ENCODE results near the gene EPN2. TPM values are rescaled to one million over a fixed set of nuclear protein-coding genes. Genes with fewer than 3 reads are reported as not detected.

Gene EPN2
- total RNA-seq, 4 donors from 2014 or later = 25.6 to 145 (median 84.1) TPM

DNA sequence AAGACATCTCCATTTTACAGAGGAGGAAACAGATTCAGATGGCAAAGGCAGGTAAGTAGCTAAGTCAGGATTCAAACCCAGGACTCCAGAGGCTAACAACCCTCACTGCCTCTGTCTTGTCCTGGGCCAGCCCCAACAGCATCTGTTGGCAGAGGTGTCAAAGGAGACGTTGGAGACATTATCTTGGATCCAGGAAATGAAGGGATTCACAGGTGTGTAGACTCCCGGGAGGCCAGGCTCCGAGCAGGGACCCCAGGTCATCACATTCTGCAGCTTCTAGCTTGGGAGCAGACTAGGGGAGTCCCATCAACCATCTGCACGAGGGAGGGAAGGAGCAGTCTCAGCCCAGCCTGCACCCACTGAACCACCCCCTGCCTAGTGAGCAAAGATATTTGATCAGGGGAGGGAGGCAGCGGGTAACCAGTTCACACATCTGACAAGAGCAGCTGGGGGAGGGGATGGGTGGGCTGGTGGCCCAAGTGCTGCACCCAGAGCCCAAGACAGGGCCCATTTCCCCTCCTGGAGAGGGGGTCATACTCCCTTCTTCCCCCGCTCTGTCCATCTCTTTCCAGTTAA is 126.4 kb downstream of the EPN2 start:
- TF ChIP-seq POLR2A (IDR thresholded peaks at IDR 0.05) = no peak
- TF ChIP-seq, protein P1, sequence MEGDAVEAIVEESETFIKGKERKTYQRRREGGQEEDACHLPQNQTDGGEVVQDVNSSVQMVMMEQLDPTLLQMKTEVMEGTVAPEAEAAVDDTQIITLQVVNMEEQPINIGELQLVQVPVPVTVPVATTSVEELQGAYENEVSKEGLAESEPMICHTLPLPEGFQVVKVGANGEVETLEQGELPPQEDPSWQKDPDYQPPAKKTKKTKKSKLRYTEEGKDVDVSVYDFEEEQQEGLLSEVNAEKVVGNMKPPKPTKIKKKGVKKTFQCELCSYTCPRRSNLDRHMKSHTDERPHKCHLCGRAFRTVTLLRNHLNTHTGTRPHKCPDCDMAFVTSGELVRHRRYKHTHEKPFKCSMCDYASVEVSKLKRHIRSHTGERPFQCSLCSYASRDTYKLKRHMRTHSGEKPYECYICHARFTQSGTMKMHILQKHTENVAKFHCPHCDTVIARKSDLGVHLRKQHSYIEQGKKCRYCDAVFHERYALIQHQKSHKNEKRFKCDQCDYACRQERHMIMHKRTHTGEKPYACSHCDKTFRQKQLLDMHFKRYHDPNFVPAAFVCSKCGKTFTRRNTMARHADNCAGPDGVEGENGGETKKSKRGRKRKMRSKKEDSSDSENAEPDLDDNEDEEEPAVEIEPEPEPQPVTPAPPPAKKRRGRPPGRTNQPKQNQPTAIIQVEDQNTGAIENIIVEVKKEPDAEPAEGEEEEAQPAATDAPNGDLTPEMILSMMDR (IDR thresholded peaks at IDR 0.05) = no peak
- H3K27me3 ChIP-seq = no peaks in the 10 kb centered on the region
- no peaks in the 10 kb centered on the region for H3K4me1 ChIP-seq
- H3K9me3 ChIP-seq = no peaks in the 10 kb centered on the region
- H3K27ac ChIP-seq = peak overlapping the region in 1 of 2 donors; percentile 93
- DNase-seq = no peak
- H3K36me3 ChIP-seq = no peaks in the 10 kb centered on the region
- intact Hi-C loops (cut with DNase I; ENCODE audit: low total_unique reads) = no loop called here
- no peak overlapping the region for H3K4me3 ChIP-seq

DNA sequence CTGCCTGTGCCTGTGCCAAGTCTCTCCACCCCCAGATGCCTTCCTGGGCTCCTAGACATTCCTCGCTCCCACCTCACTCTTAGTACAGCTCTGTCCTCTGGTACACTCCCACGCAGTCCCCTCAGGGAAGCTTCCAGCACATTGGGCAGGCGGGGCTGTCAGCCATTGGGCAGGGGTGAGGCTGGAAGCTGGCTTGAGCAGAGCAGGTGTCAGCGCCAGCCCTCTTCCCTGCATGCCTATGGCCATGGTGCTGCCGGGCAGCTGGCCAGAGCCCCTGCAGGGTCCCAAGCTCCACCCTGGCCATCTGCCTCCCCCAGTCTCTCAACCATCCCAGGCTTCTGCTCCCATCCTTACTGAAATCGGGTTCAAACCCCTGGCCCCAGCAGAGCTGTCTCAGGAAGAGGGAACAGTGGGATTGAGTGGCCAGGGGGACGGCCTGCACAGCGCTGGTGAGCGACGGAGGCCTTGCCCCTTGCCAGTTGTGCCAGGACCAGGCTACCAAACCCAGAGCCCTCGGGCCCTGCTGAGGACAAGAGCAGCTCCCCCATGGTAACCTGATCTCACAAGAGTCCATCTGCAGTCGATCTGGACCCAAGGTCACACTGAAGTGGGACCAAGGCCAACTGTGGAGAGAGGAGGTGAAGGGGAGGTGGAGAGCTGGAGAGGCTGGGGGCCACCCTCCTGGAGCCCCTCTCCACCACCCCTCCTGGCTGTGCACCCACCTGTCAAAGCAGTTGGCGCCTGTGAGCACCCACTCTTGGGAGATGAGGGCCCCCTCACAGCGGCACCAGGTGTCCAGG is 127.7 kb downstream of the EPN2 start:
- H3K27ac ChIP-seq = no peak overlapping the region
- H3K9me3 ChIP-seq = no peaks in the 10 kb centered on the region
- no peaks in the 10 kb centered on the region for H3K4me1 ChIP-seq
- DNase-seq = no peak
- TF ChIP-seq POLR2A (IDR thresholded peaks at IDR 0.05) = no peak
- TF ChIP-seq, protein P1 (IDR thresholded peaks at IDR 0.05) = no peak
- H3K36me3 ChIP-seq = no peaks in the 10 kb centered on the region
- H3K27me3 ChIP-seq = no peaks in the 10 kb centered on the region
- H3K4me3 ChIP-seq = no peak overlapping the region
- intact Hi-C loops (cut with DNase I; ENCODE audit: low total_unique reads) = no loop called here

DNA sequence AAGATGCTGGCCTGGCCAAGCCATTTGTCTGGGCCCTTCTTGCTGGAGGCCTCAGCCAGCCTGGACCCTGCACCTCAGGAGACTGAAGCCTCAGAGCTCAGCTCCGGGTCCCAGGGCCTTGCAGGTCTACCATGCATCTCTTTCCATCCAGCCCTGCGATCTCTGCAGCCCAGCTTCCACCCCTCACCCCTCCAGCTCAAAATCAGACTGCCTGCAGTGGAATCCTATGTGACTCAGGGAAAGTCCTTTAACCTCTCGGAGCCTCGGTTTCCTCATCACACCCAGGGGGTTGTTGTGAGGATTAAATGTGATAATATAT is 128.3 kb downstream of the EPN2 start:
- H3K4me3 ChIP-seq = no peak overlapping the region
- H3K27me3 ChIP-seq = no peaks in the 10 kb centered on the region
- H3K27ac ChIP-seq = no peak overlapping the region
- no peaks in the 10 kb centered on the region for H3K4me1 ChIP-seq
- H3K9me3 ChIP-seq = no peaks in the 10 kb centered on the region
- no peaks in the 10 kb centered on the region for H3K36me3 ChIP-seq
- TF ChIP-seq POLR2A (IDR thresholded peaks at IDR 0.05) = no peak
- TF ChIP-seq, protein P1 (IDR thresholded peaks at IDR 0.05) = no peak
- intact Hi-C loops (cut with DNase I; ENCODE audit: low total_unique reads) = no loop called here
- no peak for DNase-seq

DNA sequence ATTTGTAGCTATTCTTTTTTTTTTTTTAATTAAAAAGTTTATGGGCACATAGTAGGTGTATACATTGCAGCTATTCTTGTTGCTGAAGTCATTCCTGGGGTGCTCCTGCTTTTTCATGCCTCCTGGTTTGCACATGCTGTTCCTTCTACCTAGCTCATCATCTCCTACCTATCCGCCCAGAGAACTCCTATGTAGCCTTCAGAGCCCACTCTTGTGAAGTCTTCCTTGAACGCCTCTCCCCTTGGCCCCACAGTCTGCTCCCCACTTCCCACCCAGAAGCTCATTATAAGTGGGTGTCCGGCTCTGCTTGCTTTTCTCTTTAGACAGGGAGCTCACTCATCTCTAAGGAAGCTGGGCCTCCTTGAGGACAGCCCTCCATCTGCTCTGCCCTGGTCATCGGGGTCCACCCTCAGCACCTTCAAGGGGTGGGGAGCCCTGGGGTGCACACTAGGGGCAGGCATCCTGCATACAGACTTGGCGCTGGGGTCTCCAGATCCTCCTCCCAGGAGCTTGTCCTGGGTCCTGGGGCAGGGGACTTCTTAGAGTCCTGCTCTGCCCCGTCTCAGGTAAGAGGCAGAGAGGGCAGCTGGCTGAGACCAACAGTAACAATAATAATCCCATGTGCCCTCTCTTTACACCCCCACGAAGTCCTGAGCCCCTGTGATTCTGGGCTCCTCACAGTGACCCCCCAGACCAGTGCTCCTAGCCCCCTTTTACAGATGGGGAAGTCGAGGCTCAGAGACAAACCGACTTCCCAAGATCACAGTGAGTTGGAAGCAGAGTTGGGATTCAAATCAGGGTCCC is 128.9 kb downstream of the EPN2 start:
- DNase-seq = no peak
- Histone ChIP-seq H3K27me3 (no peaks in the 10 kb centered on the region), H3K27ac (no peak overlapping the region), H3K4me3 (no peak overlapping the region), H3K4me1 (no peaks in the 10 kb centered on the region), H3K36me3 (no peaks in the 10 kb centered on the region), H3K9me3 (no peaks in the 10 kb centered on the region)
- intact Hi-C loops (cut with DNase I; ENCODE audit: low total_unique reads) = no loop called here
- no peak for TF ChIP-seq POLR2A (IDR thresholded peaks at IDR 0.05)
- TF ChIP-seq, protein P1 (IDR thresholded peaks at IDR 0.05) = no peak

DNA sequence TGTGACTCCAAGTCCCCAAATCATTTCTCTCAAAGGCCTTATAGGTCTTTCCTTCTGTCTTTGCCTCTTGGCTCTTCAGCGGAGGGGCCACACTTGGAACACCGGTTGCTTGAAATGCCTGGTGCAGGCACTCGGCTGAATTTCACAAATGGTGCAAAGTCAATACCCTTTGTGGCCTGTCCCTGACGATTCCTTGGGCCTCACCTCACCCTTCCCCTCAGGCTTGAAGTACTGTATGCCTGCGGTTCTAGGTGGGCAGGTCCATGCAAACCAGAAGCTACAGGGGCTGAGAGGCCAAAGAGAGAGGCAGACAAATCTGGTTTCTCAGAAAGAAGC is 129.4 kb downstream of the EPN2 start:
- Histone ChIP-seq H3K27me3 (no peaks in the 10 kb centered on the region), H3K4me1 (no peaks in the 10 kb centered on the region), H3K36me3 (no peaks in the 10 kb centered on the region), H3K9me3 (no peaks in the 10 kb centered on the region), H3K4me3 (no peak overlapping the region), H3K27ac (no peak overlapping the region)
- intact Hi-C loops (cut with DNase I; ENCODE audit: low total_unique reads) = no loop called here
- TF ChIP-seq, protein P1 (IDR thresholded peaks at IDR 0.05) = no peak
- TF ChIP-seq POLR2A (IDR thresholded peaks at IDR 0.05) = no peak
- no peak for DNase-seq

Measured in uterus (tissue), 4 donors.